Measurements from ENCODE around the gene CAMSAP2. TPM values are rescaled to one million over a fixed set of nuclear protein-coding genes. Genes with fewer than 3 reads are reported as not detected.
A peak's percentile ranks its signal among the peaks of the same experiment; 100 is the strongest.

The CAMSAP2 gene
- total RNA-seq, 1 experiment from 2014 or later: 28.6 TPM

- no peaks in the 10 kb centered on the region for H4K20me1 ChIP-seq (ENCODE audit: low read length)
- H3F3A ChIP-seq (ENCODE audit: low read length, unreplicated experiment): peaks cover 7% of the 10 kb centered on the region
- H3K9me3 ChIP-seq (ENCODE audit: low read length): no peaks in the 10 kb centered on the region
- H3K4me1 ChIP-seq (ENCODE audit: insufficient read depth, low read length): peaks cover 36% of the 10 kb centered on the region
- no peak overlapping the region for H3K27ac ChIP-seq (ENCODE audit: low read length)
- peak; percentile 53 for DNase-seq
- POLR2A ChIA-PET (ENCODE audit: unreplicated experiment): interaction anchor here (0.7 kb wide), 1 partner anchor 98 kb away, joined by 5 read pairs; no protein-coding TSS in a partner anchor
- no peak overlapping the region for H2AFZ ChIP-seq (ENCODE audit: low read length)
- no peak overlapping the region for H3K9ac ChIP-seq (ENCODE audit: low read length)
- no TSS peak for BruUV-seq (replicated peaks)
- H3K79me2 ChIP-seq (ENCODE audit: low read length): peaks cover 27% of the 10 kb centered on the region
- TF ChIP-seq EZH2 (IDR thresholded peaks at IDR 0.05; ENCODE audit: low read length, unreplicated experiment): no peak
- TF ChIP-seq CTCF (conservative IDR thresholded peaks at IDR 0.05; ENCODE audit: low read depth, low read length): no peak
- TF ChIP-seq EZH2phosphoT487 (IDR thresholded peaks at IDR 0.05; ENCODE audit: borderline replicate concordance, low read length): no peak
- H3K9me2 ChIP-seq (replicated peaks; ENCODE audit: low read length): no peaks in the 10 kb centered on the region
- H3K27me3 ChIP-seq (ENCODE audit: low read length): no peaks in the 10 kb centered on the region
- intact Hi-C loops (cut with micrococcal nuclease): no loop called here
- no peaks in the 10 kb centered on the region for H3K36me3 ChIP-seq (ENCODE audit: low read depth, low read length)
- CTCF ChIA-PET: interaction anchor here (0.9 kb wide), 1 partner anchor 84 kb away, joined by 3 read pairs; no protein-coding TSS in a partner anchor
- no peak for ATAC-seq
- H3K4me3 ChIP-seq (ENCODE audit: low read length): no peak overlapping the region
- no peak overlapping the region for H3K4me2 ChIP-seq (ENCODE audit: low read length)
Observed at GRCh38 chr1:200888349-200888838, 149.7 kb downstream of the CAMSAP2 start.

- H3K27me3 ChIP-seq (ENCODE audit: low read length): no peaks in the 10 kb centered on the region
- H3K4me3 ChIP-seq (ENCODE audit: low read length): no peak overlapping the region
- no peaks in the 10 kb centered on the region for H3K36me3 ChIP-seq (ENCODE audit: low read depth, low read length)
- intact Hi-C loops (cut with micrococcal nuclease): no loop called here
- H3K4me2 ChIP-seq (ENCODE audit: low read length): no peak overlapping the region
- no peaks in the 10 kb centered on the region for H3K9me2 ChIP-seq (replicated peaks; ENCODE audit: low read length)
- peaks cover 39% of the 10 kb centered on the region for H3K79me2 ChIP-seq (ENCODE audit: low read length)
- peak; percentile 50 for DNase-seq
- ATAC-seq: no peak
- no peaks in the 10 kb centered on the region for H4K20me1 ChIP-seq (ENCODE audit: low read length)
- H3F3A ChIP-seq (ENCODE audit: low read length, unreplicated experiment): peaks cover 7% of the 10 kb centered on the region
- H3K9me3 ChIP-seq (ENCODE audit: low read length): no peaks in the 10 kb centered on the region
- CTCF ChIA-PET: interaction anchor here (0.6 kb wide), 1 partner anchor 136 kb away, joined by 3 read pairs; no protein-coding TSS in a partner anchor
- no peak overlapping the region for H3K9ac ChIP-seq (ENCODE audit: low read length)
- peaks cover 47% of the 10 kb centered on the region for H3K4me1 ChIP-seq (ENCODE audit: insufficient read depth, low read length)
- no peak overlapping the region for H3K27ac ChIP-seq (ENCODE audit: low read length)
- POLR2A ChIA-PET (ENCODE audit: unreplicated experiment): no interaction called here
- BruUV-seq (replicated peaks): no TSS peak
- TF ChIP-seq EZH2phosphoT487 (IDR thresholded peaks at IDR 0.05; ENCODE audit: borderline replicate concordance, low read length) (no peak), CTCF (conservative IDR thresholded peaks at IDR 0.05; ENCODE audit: low read depth, low read length) (no peak), EZH2 (IDR thresholded peaks at IDR 0.05; ENCODE audit: low read length, unreplicated experiment) (no peak)
- H2AFZ ChIP-seq (ENCODE audit: low read length): no peak overlapping the region
Observed at GRCh38 chr1:200889571-200889970, 150.9 kb downstream of the CAMSAP2 start.

- intact Hi-C loops (cut with micrococcal nuclease): loop anchor here (2.0 to 5.0 kb wide), 2 partner anchors 79 to 222 kb away; partner anchors contain the start of gene CACNA1S
Observed at GRCh38 chr1:200890027-200890426, 151.3 kb downstream of the CAMSAP2 start.

More at GRCh38 chr1:200890027-200890426, 151.3 kb downstream of the CAMSAP2 start:
- Histone ChIP-seq H3K27me3 (ENCODE audit: low read length) (no peaks in the 10 kb centered on the region), H3K9me2 (replicated peaks; ENCODE audit: low read length) (no peaks in the 10 kb centered on the region), H3K79me2 (ENCODE audit: low read length) (peaks cover 43% of the 10 kb centered on the region), H3K36me3 (ENCODE audit: low read depth, low read length) (no peaks in the 10 kb centered on the region), H2AFZ (ENCODE audit: low read length) (no peak overlapping the region), H3K27ac (ENCODE audit: low read length) (no peak overlapping the region), H4K20me1 (ENCODE audit: low read length) (no peaks in the 10 kb centered on the region), H3K4me3 (ENCODE audit: low read length) (no peak overlapping the region; the same call in 1 of the 2 replicates), H3K4me2 (ENCODE audit: low read length) (peak overlapping the region; percentile 86; the same call in 1 of the 2 replicates), H3K9me3 (ENCODE audit: low read length) (no peaks in the 10 kb centered on the region), H3F3A (ENCODE audit: low read length, unreplicated experiment) (peaks cover 7% of the 10 kb centered on the region), H3K9ac (ENCODE audit: low read length) (no peak overlapping the region), H3K4me1 (ENCODE audit: insufficient read depth, low read length) (peaks cover 48% of the 10 kb centered on the region)
- BruUV-seq (replicated peaks): no TSS peak
- ChIA-PET POLR2A (ENCODE audit: unreplicated experiment) (no interaction called here), CTCF (interaction anchor here (0.6 to 1.5 kb wide), 2 partner anchors 82 to 135 kb away, joined by 3 to 12 read pairs; no protein-coding TSS in a partner anchor)
- no peak for ATAC-seq
- DNase-seq: no peak
- no peak for TF ChIP-seq EZH2 (IDR thresholded peaks at IDR 0.05; ENCODE audit: low read length, unreplicated experiment)
- no peak for TF ChIP-seq EZH2phosphoT487 (IDR thresholded peaks at IDR 0.05; ENCODE audit: borderline replicate concordance, low read length)
- no peak for TF ChIP-seq CTCF (conservative IDR thresholded peaks at IDR 0.05; ENCODE audit: low read depth, low read length)
